Neural crest cell (in vitro differentiated cells): ENCODE results near the gene MEX3D. TPM values are rescaled to one million over a fixed set of nuclear protein-coding genes. Genes with fewer than 3 reads are reported as not detected.

Experiments
- DNase-seq: peaks from one replicate; pipeline ENCODE4 v3.0.0; 2021; ENCODE audit warnings: low read depth, mixed read lengths, low spot score
- H3K27ac Mint-ChIP-seq: one replicate; pipeline ENCODE4 v1.8.0; 2021; ENCODE audit warnings: mild to moderate bottlenecking, mixed read lengths; ENCODE audit not compliant: unreplicated experiment
- H3K27me3 Mint-ChIP-seq: 2 replicates; pipeline ENCODE4 v1.8.0; 2021; ENCODE audit warnings: low read depth, mild to moderate bottlenecking, mixed read lengths
- H3K36me3 Mint-ChIP-seq: 2 replicates; pipeline ENCODE4 v1.8.0; 2021; ENCODE audit warnings: low read depth, mild to moderate bottlenecking, mixed read lengths
- H3K4me1 Mint-ChIP-seq: 2 replicates; pipeline ENCODE4 v1.8.0; 2021; ENCODE audit warnings: mixed read lengths
- H3K4me3 Mint-ChIP-seq: one replicate; pipeline ENCODE4 v1.8.0; 2021; ENCODE audit warnings: mild to moderate bottlenecking, mixed read lengths
- H3K9me3 Mint-ChIP-seq: 2 replicates; pipeline ENCODE4 v1.8.0; 2021; ENCODE audit warnings: mixed read lengths
- total RNA-seq: library from RNA; stranded (reverse); gene quantifications from 2 replicates; pipeline ENCODE4 v1.2.1, GENCODE V29; 2021
- TF ChIP-seq, protein P1 (sequence below): fragments of 200-600 bp; sonication (generic); conservative IDR thresholded peaks from 2 replicates; pipeline ENCODE4 v1.5.0; 2021; ENCODE audit warnings: antibody characterized with exemption, mild to moderate bottlenecking

Gene MEX3D
- total RNA-seq, 1 donor from 2014 or later: 103 TPM

DNA sequence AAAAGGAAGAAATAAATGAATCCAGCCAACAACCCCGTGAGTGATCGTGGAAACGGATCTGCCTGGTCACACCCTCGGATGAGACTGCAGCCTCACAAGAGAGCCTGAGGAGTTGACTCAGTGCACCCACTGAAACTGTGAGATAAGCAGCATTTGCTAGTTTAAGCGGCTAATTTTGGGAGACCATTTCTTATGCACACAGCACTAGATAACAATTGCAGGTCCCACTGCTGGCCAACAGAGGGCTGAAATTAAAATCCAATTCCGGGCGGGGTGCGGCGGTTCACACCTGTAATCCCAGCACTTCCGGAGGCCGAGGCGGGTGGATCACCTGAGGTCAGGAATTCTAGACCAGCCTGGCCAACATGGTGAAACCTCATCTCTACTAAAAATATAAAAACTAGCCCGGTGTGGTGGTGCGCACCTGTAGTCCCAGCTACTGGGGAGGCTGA, 33.5 kb upstream of the MEX3D start:
- Mint-ChIP-seq H3K9me3 (no peaks in the 10 kb centered on the region), H3K36me3 (peaks cover 3% of the 10 kb centered on the region), H3K27ac (no peak overlapping the region), H3K27me3 (peaks cover 10% of the 10 kb centered on the region), H3K4me3 (peak overlapping the region; percentile 81), H3K4me1 (peaks cover 20% of the 10 kb centered on the region)
- no peak for DNase-seq
- TF ChIP-seq, protein P1, sequence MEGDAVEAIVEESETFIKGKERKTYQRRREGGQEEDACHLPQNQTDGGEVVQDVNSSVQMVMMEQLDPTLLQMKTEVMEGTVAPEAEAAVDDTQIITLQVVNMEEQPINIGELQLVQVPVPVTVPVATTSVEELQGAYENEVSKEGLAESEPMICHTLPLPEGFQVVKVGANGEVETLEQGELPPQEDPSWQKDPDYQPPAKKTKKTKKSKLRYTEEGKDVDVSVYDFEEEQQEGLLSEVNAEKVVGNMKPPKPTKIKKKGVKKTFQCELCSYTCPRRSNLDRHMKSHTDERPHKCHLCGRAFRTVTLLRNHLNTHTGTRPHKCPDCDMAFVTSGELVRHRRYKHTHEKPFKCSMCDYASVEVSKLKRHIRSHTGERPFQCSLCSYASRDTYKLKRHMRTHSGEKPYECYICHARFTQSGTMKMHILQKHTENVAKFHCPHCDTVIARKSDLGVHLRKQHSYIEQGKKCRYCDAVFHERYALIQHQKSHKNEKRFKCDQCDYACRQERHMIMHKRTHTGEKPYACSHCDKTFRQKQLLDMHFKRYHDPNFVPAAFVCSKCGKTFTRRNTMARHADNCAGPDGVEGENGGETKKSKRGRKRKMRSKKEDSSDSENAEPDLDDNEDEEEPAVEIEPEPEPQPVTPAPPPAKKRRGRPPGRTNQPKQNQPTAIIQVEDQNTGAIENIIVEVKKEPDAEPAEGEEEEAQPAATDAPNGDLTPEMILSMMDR: peak; percentile 47

DNA sequence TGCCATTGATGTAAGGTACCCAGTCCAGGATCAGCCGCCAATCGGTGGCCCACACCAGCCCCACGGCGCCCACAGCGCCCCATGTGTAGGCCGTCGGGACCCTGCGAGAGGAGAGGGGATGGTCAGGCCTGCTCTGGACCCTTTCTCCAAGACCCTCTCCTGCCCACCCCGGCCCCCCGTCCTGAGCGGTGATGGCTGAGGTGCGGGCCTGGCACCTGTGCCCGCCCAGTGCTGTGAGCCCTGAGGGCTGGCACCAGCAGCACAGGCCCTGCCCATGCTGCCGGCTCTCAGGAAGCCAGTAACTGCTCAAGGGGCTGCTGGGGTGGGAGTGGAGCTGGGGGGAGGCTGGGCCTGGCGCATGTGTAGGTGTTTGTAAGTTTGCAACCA, 31.3 kb upstream of the MEX3D start:
- no peak overlapping the region for H3K27ac Mint-ChIP-seq
- TF ChIP-seq, protein P1: no peak
- H3K27me3 Mint-ChIP-seq: peaks cover 2% of the 10 kb centered on the region
- H3K9me3 Mint-ChIP-seq: no peaks in the 10 kb centered on the region
- peaks cover 10% of the 10 kb centered on the region for H3K4me1 Mint-ChIP-seq
- no peak overlapping the region for H3K4me3 Mint-ChIP-seq
- peaks cover 3% of the 10 kb centered on the region for H3K36me3 Mint-ChIP-seq
- DNase-seq: no peak

DNA sequence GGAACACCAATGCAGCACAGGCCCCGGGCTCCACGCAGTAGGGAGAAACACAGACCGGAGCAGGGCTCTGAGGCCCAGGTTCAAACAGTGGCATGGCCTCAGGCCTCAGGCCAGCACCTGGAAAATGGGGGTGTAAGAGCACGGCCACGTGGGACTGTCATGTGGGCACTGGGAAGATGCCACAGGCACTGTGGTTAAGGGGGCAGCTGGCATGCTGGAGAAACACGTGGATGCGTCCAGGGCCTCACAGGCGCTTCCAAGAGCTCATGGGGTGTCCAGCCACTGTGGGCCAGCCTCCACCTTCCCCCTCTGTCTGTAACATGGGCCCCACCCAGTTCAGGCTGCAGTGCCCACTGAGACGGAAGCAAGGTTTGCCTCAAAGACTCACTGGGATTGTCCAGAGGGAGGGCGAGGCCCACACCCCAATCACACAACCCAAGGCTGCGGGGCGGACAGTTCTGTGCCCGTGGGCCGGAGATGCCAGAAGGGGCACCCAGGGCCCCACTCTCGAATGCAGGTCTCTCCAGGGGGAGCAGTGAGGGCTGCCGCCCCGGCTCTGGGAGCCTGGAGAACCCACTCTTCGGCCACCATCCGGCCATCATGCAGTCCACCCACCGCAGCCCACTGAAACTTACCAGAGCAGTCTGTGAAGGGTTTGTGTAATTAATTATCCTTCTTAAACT, 30.8 kb upstream of the MEX3D start:
- Mint-ChIP-seq H3K9me3 (no peaks in the 10 kb centered on the region), H3K27me3 (peaks cover 2% of the 10 kb centered on the region), H3K4me1 (peaks cover 10% of the 10 kb centered on the region), H3K36me3 (peaks cover 3% of the 10 kb centered on the region), H3K4me3 (no peak overlapping the region), H3K27ac (no peak overlapping the region)
- DNase-seq: no peak
- TF ChIP-seq, protein P1: no peak

DNA sequence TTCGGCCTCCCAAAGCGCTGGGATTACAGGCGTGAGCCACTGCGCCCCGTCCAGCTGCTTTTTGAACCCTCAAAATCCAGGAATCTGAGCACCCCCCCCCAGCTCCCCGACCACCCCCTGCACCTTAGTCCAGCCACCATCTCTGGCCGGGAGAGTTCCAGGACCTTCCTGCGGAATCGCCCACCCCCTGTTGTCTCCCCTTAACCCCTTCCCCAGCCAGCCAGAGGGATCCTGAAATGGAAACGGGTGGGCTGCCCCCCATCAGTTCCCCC, 25.3 kb upstream of the MEX3D start:
- Mint-ChIP-seq H3K36me3 (peaks cover 2% of the 10 kb centered on the region), H3K4me1 (peaks cover 20% of the 10 kb centered on the region), H3K27ac (peak overlapping the region; percentile 97), H3K27me3 (peaks cover 8% of the 10 kb centered on the region), H3K4me3 (peak overlapping the region; percentile 95), H3K9me3 (no peaks in the 10 kb centered on the region)
- TF ChIP-seq, protein P1: no peak
- no peak for DNase-seq

DNA sequence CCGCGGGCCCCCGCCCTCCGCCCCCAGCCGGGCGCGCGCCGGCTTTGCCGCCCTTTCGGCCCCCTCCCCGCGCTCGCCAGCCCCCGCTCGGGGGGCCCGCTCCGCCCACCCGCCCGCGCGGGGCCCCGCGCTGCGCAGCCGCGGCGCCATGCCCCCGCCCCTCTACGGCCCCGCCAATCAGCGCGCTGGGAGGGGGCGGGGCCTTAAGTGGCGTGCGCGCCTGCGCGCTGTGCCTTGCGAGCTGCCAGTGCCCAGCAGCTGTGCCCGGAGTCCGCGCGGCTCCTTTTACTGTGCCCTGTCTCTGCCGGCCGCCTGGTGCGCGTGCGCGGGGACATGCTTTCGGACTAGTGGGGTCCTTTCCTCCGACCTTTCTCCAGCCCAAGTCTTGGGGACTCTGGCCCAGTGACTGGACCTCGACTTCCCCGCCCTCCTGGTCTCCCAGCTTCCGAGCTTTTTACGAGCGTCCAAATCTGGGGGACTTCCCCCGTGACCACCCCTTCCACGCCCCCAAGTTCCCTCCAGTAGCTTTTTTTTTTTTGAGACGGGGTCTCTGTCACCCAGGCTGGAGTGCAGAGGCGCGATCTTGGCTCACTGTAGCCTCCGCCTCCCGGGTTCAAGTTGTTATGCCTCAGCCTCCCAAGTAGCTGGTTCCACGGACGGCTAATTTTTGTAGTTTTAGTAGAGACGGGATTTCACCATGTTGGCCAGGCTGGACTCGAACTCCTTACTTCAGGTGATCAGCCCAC, 24.8 kb upstream of the MEX3D start, which contains the start of gene MBD3:
MBD3 (minus strand) TSS at position 111 of the 746 bp plus-strand sequence. CDS start 234 bp downstream, outside the sequence.
- peak within 1 kb of the TSS; percentile 99 for H3K27ac Mint-ChIP-seq
- TF ChIP-seq, protein P1: no peak
- peak; percentile 87 for DNase-seq
- peaks cover 24% of the 10 kb centered on the region for H3K4me1 Mint-ChIP-seq
- H3K36me3 Mint-ChIP-seq: peaks cover 2% of the 10 kb centered on the region
- H3K9me3 Mint-ChIP-seq: no peaks in the 10 kb centered on the region
- peak within 1 kb of the TSS; percentile 95 for H3K4me3 Mint-ChIP-seq
- peaks cover 8% of the 10 kb centered on the region for H3K27me3 Mint-ChIP-seq
